Islet precursor cell (in vitro differentiated cells): ENCODE measurements around the gene NUDT5.

Experiments used
- DNase-seq: peaks from one replicate; pipeline ENCODE4 v3.0.0-alpha.2; 2018

The NUDT5 gene

GRCh38 chr10:12162927-12163326 is 32.8 kb downstream of the NUDT5 start:
- no peak for DNase-seq

GRCh38 chr10:12160664-12161063 is 35.0 kb downstream of the NUDT5 start:
- DNase-seq: no peak

- no peak for DNase-seq
Measured at GRCh38 chr10:12158111-12158510, 37.6 kb downstream of the NUDT5 start.

- no peak for DNase-seq
Measured at GRCh38 chr10:12156367-12157123, 39.1 kb downstream of the NUDT5 start.

GRCh38 chr10:12154516-12154915 is 41.2 kb downstream of the NUDT5 start:
- no peak for DNase-seq

- no peak for DNase-seq
Measured at GRCh38 chr10:12150163-12150562, 45.5 kb downstream of the NUDT5 start.

- no peak for DNase-seq
Measured at GRCh38 chr10:12144538-12144937, 51.2 kb downstream of the NUDT5 start.

- DNase-seq: no peak
Measured at GRCh38 chr10:12140038-12140437, 55.7 kb downstream of the NUDT5 start.

- DNase-seq: no peak
Measured at GRCh38 chr10:12135631-12136030, 60.1 kb downstream of the NUDT5 start.

GRCh38 chr10:12130237-12130872 is 65.3 kb downstream of the NUDT5 start:
- peak; percentile 75 for DNase-seq

- peak; percentile 96 for DNase-seq
Measured at GRCh38 chr10:12129222-12130111, 66.2 kb downstream of the NUDT5 start, which contains the start of gene SEC61A2. TSS of gene SEC61A2 (plus strand) at chr10:12129677. CDS start at chr10:12129788, 111 bp downstream.

GRCh38 chr10:12121673-12122072 is 74.0 kb downstream of the NUDT5 start:
- DNase-seq: no peak
